ENCODE results near the gene SIRPB1. TPM values are rescaled to one million over a fixed set of nuclear protein-coding genes. Genes with fewer than 3 reads are reported as not detected.

SIRPB1 gene
- polyA plus RNA-seq, 2 of the 4 experiments (the other 2 are of a cell fraction): 0.10 to 0.56 TPM

DNA sequence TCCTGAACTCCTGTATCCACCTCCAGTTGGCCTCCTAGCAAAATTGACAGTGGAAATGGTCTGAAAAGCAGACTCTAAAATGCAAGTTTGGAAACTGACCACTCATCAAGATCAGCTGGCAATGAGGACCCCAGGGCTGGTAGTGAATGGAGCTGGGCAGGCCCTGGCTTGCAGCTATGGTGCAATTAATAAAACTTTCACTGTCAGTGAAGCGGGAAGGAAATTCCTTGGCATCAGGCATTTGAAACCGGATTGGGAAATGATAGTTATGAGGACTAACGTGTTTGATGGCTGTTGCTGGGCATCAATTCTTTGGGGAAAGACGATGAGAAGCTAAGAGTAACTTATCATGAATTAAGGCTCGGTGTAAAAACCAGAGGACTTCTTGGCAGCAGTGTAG is 19.1 kb downstream of the SIRPB1 start:
- Histone ChIP-seq H3K4me3 (no peak overlapping the region), H3K4me1 (no peaks in the 10 kb centered on the region), H3K4me2 (no peak overlapping the region), H3K27ac (no peak overlapping the region), H3K9me3 (no peaks in the 10 kb centered on the region)
- ChIA-PET POLR2A (no interaction called here), CTCF (no interaction called here)
- TF ChIP-seq EHMT2 (IDR thresholded peaks at IDR 0.05; ENCODE audit: low read depth): no peak
- no peak for TF ChIP-seq NFE2L2 (conservative IDR thresholded peaks at IDR 0.05; ENCODE audit: low read length)
- no peak for TF ChIP-seq CHD4 (IDR thresholded peaks at IDR 0.05; ENCODE audit: borderline replicate concordance)
- TF ChIP-seq JUNB (IDR thresholded peaks at IDR 0.05): no peak
- TF ChIP-seq, protein P1, sequence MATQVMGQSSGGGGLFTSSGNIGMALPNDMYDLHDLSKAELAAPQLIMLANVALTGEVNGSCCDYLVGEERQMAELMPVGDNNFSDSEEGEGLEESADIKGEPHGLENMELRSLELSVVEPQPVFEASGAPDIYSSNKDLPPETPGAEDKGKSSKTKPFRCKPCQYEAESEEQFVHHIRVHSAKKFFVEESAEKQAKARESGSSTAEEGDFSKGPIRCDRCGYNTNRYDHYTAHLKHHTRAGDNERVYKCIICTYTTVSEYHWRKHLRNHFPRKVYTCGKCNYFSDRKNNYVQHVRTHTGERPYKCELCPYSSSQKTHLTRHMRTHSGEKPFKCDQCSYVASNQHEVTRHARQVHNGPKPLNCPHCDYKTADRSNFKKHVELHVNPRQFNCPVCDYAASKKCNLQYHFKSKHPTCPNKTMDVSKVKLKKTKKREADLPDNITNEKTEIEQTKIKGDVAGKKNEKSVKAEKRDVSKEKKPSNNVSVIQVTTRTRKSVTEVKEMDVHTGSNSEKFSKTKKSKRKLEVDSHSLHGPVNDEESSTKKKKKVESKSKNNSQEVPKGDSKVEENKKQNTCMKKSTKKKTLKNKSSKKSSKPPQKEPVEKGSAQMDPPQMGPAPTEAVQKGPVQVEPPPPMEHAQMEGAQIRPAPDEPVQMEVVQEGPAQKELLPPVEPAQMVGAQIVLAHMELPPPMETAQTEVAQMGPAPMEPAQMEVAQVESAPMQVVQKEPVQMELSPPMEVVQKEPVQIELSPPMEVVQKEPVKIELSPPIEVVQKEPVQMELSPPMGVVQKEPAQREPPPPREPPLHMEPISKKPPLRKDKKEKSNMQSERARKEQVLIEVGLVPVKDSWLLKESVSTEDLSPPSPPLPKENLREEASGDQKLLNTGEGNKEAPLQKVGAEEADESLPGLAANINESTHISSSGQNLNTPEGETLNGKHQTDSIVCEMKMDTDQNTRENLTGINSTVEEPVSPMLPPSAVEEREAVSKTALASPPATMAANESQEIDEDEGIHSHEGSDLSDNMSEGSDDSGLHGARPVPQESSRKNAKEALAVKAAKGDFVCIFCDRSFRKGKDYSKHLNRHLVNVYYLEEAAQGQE (IDR thresholded peaks at IDR 0.05): no peak
- no peak for TF ChIP-seq RAD21 (conservative IDR thresholded peaks at IDR 0.05 in 1 of 2, IDR thresholded peaks at IDR 0.05 in 1 of 2)
- TF ChIP-seq FOXS1 (CRISPR knock-in tag; IDR thresholded peaks at IDR 0.05): no peak
- no peak for TF ChIP-seq RARB (CRISPR knock-in tag; IDR thresholded peaks at IDR 0.05)
- no peak for TF ChIP-seq CBX2 (IDR thresholded peaks at IDR 0.05; ENCODE audit: borderline replicate concordance, low read depth)
- TF ChIP-seq, protein P2, sequence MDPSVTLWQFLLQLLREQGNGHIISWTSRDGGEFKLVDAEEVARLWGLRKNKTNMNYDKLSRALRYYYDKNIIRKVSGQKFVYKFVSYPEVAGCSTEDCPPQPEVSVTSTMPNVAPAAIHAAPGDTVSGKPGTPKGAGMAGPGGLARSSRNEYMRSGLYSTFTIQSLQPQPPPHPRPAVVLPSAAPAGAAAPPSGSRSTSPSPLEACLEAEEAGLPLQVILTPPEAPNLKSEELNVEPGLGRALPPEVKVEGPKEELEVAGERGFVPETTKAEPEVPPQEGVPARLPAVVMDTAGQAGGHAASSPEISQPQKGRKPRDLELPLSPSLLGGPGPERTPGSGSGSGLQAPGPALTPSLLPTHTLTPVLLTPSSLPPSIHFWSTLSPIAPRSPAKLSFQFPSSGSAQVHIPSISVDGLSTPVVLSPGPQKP (IDR thresholded peaks at IDR 0.05; ENCODE audit: low read depth, low read length): no peak
- TF ChIP-seq RCOR1 (IDR thresholded peaks at IDR 0.05; ENCODE audit: low read depth, low read length): no peak
- TF ChIP-seq MAZ (IDR thresholded peaks at IDR 0.05; ENCODE audit: borderline replicate concordance, low read depth, low read length): no peak
- no peak for TF ChIP-seq CEBPB (IDR thresholded peaks at IDR 0.05)
- TF ChIP-seq HDAC2 (IDR thresholded peaks at IDR 0.05): no peak
- no peak for TF ChIP-seq ZC3H11A (IDR thresholded peaks at IDR 0.05)
- TF ChIP-seq KDM5A (IDR thresholded peaks at IDR 0.05): no peak
- no peak for TF ChIP-seq HEYL (CRISPR knock-in tag; IDR thresholded peaks at IDR 0.05)
- TF ChIP-seq FOSB (CRISPR knock-in tag; IDR thresholded peaks at IDR 0.05): no peak
- no peak for TF ChIP-seq NR3C1 (IDR thresholded peaks at IDR 0.05)
- TF ChIP-seq, protein P3, sequence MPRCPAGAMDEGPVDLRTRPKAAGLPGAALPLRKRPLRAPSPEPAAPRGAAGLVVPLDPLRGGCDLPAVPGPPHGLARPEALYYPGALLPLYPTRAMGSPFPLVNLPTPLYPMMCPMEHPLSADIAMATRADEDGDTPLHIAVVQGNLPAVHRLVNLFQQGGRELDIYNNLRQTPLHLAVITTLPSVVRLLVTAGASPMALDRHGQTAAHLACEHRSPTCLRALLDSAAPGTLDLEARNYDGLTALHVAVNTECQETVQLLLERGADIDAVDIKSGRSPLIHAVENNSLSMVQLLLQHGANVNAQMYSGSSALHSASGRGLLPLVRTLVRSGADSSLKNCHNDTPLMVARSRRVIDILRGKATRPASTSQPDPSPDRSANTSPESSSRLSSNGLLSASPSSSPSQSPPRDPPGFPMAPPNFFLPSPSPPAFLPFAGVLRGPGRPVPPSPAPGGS (IDR thresholded peaks at IDR 0.05): no peak
- no CpG with 5 or more reads among the region's 5 CpGs for WGBS (ENCODE audit: missing lambda C conversion rate)
- no peak for DNase-seq (ENCODE audit: low read depth in 1 of 2, low spot score in 1 of 2)
- no peak for FAIRE-seq
- ATAC-seq: no peak

DNA sequence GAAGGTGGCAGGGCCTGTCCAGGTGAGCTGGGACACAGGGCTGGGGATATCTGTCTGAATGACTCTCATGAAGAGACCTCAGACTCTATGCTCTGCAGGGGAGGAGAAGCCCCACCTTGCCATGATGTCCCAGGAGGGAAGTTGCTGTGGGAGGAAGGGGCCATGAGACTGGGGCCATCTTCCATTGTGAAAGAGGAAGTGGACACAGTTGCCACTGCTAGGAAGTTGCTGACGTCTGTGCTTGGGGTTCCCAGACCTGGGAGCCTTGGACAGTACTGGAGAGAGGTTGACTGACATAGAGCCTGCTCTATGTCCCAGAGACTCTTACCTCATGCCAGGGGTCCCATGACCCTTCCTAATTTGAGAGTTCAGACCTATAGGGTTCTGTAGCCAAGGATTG is 24.5 kb downstream of the SIRPB1 start:
- no peaks in the 10 kb centered on the region for H3K4me1 ChIP-seq
- H3K27ac ChIP-seq: no peak overlapping the region
- no CpG with 5 or more reads among the region's 1 CpG for WGBS (ENCODE audit: missing lambda C conversion rate)
- no peaks in the 10 kb centered on the region for H3K9me3 ChIP-seq
- DNase-seq (ENCODE audit: low read depth in 1 of 2, low spot score in 1 of 2) (no peak), FAIRE-seq (no peak), ATAC-seq (no peak)
- TF ChIP-seq CBX8 (IDR thresholded peaks at IDR 0.05) (no peak), GATA3 (IDR thresholded peaks at IDR 0.05; ENCODE audit: borderline replicate concordance) (no peak), HEYL (CRISPR knock-in tag; IDR thresholded peaks at IDR 0.05) (no peak), RAD21 (conservative IDR thresholded peaks at IDR 0.05 in 1 of 2, IDR thresholded peaks at IDR 0.05 in 1 of 2) (no peak), CEBPB (IDR thresholded peaks at IDR 0.05) (no peak), FOSB (CRISPR knock-in tag; IDR thresholded peaks at IDR 0.05) (no peak), EHMT2 (IDR thresholded peaks at IDR 0.05; ENCODE audit: low read depth) (no peak), FOSL2 (IDR thresholded peaks at IDR 0.05) (no peak), FOSL2 (CRISPR knock-in tag; IDR thresholded peaks at IDR 0.05) (no peak)
- TF ChIP-seq, protein P4, sequence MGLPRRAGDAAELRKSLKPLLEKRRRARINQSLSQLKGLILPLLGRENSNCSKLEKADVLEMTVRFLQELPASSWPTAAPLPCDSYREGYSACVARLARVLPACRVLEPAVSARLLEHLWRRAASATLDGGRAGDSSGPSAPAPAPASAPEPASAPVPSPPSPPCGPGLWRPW (IDR thresholded peaks at IDR 0.05): no peak
- no peak overlapping the region for H3K4me3 ChIP-seq
- ChIA-PET POLR2A (no interaction called here), CTCF (no interaction called here)
- no peak overlapping the region for H3K4me2 ChIP-seq

Data from A549 (cell line).